ENCODE data around the gene ALK. TPM values are rescaled to one million over a fixed set of nuclear protein-coding genes. Genes with fewer than 3 reads are reported as not detected.

ALK gene
- total and polyA plus RNA-seq, 10 of the 15 experiments (the other 5 are each of a cell fraction or from before 2014, with no cell fraction given) = 0.11 TPM; not detected in 9

DNA sequence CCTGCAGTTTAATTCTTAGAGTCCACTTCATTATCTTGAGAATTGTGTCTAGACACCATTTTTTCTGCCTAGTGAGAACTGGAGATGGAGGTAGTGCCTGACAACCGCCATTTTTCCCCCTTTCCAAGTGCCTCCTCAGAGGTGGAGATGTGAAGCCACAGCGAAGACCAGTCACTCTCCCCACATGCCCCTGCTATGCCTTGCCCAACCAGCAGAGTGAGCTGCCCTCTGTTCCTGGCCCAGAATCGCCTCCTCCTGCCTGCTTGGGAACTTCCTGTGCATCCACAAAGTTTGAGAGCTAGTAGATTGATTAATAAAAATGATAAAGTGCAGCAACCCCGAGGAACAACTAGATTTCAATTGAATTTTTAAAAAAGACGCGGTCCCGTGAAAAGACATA is 682.9 kb downstream of the ALK start (continued):
- TF ChIP-seq NFYB (IDR thresholded peaks at IDR 0.05; ENCODE audit: insufficient read depth, low read depth, low read length) (no peak), RBBP5 (conservative IDR thresholded peaks at IDR 0.05) (no peak)

- no peak for FAIRE-seq
- no peak overlapping the region for H2AFZ ChIP-seq (ENCODE audit: control insufficient read depth, low read depth, low read length)
- no peaks in the 10 kb centered on the region for H3K9me3 ChIP-seq (replicated peaks; ENCODE audit: control insufficient read depth, insufficient read depth, low read length)
- ChIA-PET RAD21 (ENCODE audit: unreplicated experiment) (no interaction called here), SMC1A (ENCODE audit: uncharacterized antibody, unreplicated experiment) (no interaction called here), CTCF (no interaction called here), POLR2A (no interaction called here)
- no peak overlapping the region for H3K27ac ChIP-seq (ENCODE audit: control insufficient read depth, insufficient read depth)
- intact Hi-C loops (cut with micrococcal nuclease; ENCODE audit: unreplicated experiment) = no loop called here
- DNase-seq (ENCODE audit: low read depth, low spot score) = no peak
- no TSS peak for BruUV-seq (replicated peaks)
- no peaks in the 10 kb centered on the region for H3K79me2 ChIP-seq (ENCODE audit: control insufficient read depth, insufficient read depth, low read length)
- no peak for TF ChIP-seq WRNIP1 (IDR thresholded peaks at IDR 0.05; ENCODE audit: borderline replicate concordance, low read depth, low read length)
- TF ChIP-seq NBN (IDR thresholded peaks at IDR 0.05) = no peak
- TF ChIP-seq, protein P1, sequence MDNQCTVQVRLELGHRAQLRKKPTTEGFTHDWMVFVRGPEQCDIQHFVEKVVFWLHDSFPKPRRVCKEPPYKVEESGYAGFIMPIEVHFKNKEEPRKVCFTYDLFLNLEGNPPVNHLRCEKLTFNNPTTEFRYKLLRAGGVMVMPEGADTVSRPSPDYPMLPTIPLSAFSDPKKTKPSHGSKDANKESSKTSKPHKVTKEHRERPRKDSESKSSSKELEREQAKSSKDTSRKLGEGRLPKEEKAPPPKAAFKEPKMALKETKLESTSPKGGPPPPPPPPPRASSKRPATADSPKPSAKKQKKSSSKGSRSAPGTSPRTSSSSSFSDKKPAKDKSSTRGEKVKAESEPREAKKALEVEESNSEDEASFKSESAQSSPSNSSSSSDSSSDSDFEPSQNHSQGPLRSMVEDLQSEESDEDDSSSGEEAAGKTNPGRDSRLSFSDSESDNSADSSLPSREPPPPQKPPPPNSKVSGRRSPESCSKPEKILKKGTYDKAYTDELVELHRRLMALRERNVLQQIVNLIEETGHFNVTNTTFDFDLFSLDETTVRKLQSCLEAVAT (IDR thresholded peaks at IDR 0.05) = no peak
- TF ChIP-seq ESRRA (IDR thresholded peaks at IDR 0.05; ENCODE audit: low read length) = no peak
- TF ChIP-seq, protein P2, sequence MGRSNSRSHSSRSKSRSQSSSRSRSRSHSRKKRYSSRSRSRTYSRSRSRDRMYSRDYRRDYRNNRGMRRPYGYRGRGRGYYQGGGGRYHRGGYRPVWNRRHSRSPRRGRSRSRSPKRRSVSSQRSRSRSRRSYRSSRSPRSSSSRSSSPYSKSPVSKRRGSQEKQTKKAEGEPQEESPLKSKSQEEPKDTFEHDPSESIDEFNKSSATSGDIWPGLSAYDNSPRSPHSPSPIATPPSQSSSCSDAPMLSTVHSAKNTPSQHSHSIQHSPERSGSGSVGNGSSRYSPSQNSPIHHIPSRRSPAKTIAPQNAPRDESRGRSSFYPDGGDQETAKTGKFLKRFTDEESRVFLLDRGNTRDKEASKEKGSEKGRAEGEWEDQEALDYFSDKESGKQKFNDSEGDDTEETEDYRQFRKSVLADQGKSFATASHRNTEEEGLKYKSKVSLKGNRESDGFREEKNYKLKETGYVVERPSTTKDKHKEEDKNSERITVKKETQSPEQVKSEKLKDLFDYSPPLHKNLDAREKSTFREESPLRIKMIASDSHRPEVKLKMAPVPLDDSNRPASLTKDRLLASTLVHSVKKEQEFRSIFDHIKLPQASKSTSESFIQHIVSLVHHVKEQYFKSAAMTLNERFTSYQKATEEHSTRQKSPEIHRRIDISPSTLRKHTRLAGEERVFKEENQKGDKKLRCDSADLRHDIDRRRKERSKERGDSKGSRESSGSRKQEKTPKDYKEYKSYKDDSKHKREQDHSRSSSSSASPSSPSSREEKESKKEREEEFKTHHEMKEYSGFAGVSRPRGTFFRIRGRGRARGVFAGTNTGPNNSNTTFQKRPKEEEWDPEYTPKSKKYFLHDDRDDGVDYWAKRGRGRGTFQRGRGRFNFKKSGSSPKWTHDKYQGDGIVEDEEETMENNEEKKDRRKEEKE (IDR thresholded peaks at IDR 0.05) = no peak
- TF ChIP-seq CUX1 (IDR thresholded peaks at IDR 0.05; ENCODE audit: insufficient replicate concordance, low read depth, low read length) = no peak
- TF ChIP-seq PAX5 (IDR thresholded peaks at IDR 0.05; ENCODE audit: borderline replicate concordance, low read depth, low read length) = no peak
- no peak for TF ChIP-seq NFIC (IDR thresholded peaks at IDR 0.05; ENCODE audit: low read depth, low read length)
- no peak for TF ChIP-seq YBX1 (IDR thresholded peaks at IDR 0.05)
- TF ChIP-seq POLR2AphosphoS5 (IDR thresholded peaks at IDR 0.05; ENCODE audit: low read length) = no peak
- WGBS (ENCODE audit: insufficient coverage, insufficient replicate concordance, low lambda C conversion rate, missing lambda C conversion rate) = 49% methylated on average over 6 of the region's 6 CpGs
- H3K4me3 ChIP-seq = no peak overlapping the region
- H3K4me2 ChIP-seq (ENCODE audit: control insufficient read depth, insufficient read depth) = no peak overlapping the region
- no peak overlapping the region for H3K9ac ChIP-seq (ENCODE audit: control insufficient read depth, insufficient read depth, low read length)
- ATAC-seq = no peak
- H3K36me3 ChIP-seq (ENCODE audit: control insufficient read depth in 2 of 2, insufficient read depth in 2 of 2, low read length in 1 of 2) = no peaks in the 10 kb centered on the region
- in situ Hi-C loops (cut with MboI) = no loop called here
- peaks cover 0 to 5% of the 10 kb centered on the region in 2 experiments; a peak in 2 of 4 replicates for H3K27me3 ChIP-seq (replicated peaks in 1 of 2; ENCODE audit: control insufficient read depth in 2 of 2, insufficient read depth in 2 of 2, low read length in 1 of 2)
- no peaks in the 10 kb centered on the region for H3K4me1 ChIP-seq (ENCODE audit: control insufficient read depth, insufficient read depth, low read length)
- H4K20me1 ChIP-seq (ENCODE audit: control insufficient read depth, insufficient read depth) = no peaks in the 10 kb centered on the region
Observed at GRCh38 chr2:29236074-29236473, 685.3 kb downstream of the ALK start.

Measured in GM12878 (cell line).